ENCODE results near the gene U2AF2. TPM values are rescaled to one million over a fixed set of nuclear protein-coding genes. Genes with fewer than 3 reads are reported as not detected.

Gene U2AF2
- 128 and 150 TPM in 2 replicates for total RNA-seq (2014; rRNA removed; shearing (Covaris generic))
- polyA plus RNA-seq (2016; fragmentation: Nextera tagmentation; extraction: Ambion mirVana), result 19.3 and 22.4 TPM in 2 replicates

DNA sequence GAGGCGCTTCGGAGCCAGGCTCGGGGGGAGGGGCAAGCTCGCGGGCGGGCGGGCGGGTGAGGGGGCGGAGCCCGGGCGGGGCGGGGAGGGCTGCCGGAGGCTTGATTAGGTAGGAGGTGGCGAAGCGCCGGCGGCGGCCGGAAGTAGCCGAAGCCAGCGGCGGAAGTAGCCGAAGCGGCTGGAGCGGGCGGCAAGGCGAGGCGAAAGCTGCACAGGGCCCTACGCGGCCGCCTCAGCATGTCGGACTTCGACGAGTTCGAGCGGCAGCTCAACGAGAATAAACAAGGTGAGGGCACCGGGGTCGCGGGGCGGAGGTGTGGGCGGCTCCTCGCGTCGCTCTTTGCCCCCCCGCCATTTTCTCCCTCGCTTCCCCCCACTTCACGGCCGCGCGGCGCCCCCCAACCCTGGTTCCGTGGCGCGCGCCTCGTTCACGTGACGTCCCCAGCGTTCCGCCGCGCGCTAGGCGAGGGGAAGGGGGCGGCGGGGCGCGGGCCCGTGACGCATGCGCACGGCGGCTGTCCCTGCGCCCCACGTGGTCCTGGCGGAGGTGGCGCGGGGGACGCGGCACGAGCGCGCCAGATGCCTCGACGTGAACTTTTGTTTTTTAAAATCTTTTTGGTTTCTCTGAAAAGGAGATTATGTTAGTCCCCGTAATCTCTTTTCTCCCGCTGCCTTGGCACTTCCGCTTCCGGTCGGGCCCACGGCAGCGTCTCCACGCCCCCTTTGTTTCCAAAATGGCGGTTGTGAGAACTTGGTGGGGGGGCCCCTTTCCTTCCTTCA lies at the start of gene U2AF2:
Gene U2AF2, plus strand, starts transcription at position 168 of the 780 bp plus-strand sequence. Its CDS starts 70 bp downstream, at position 238.
- H3K79me2 ChIP-seq (ENCODE audit: insufficient read depth), result peaks cover 51% of the 10 kb centered on the region

DNA sequence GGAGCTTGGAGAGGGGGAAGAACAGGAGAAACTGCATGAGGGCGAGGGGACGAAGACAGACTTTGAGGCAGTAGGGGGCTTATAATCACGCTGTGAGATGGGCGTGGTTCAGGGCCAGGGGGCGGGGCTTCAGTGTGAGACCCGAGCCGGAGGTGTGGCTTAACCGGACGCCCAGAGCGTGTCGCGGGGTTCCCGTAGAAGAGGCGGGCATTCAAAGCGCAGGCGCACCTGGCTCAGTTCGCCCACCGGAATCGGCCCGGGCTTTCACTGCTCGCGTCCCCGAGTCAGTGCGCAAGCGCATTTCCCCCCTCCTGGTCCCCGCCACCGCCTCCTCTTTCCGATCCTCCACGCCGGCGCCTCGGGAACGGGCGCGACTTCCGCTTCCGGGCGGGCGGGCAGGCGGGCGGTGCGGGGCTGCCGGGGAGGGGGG lies 49.6 kb upstream of the U2AF2 start:
- Histone ChIP-seq H3K9me3 (ENCODE audit: low read depth) (no peaks in the 10 kb centered on the region), H3F3A (ENCODE audit: insufficient read depth) (peaks cover 18% of the 10 kb centered on the region), H3K79me2 (ENCODE audit: insufficient read depth) (peaks cover 55% of the 10 kb centered on the region), H2AFZ (peak overlapping the region; percentile 84), H3K36me3 (ENCODE audit: low read depth) (peaks cover 13% of the 10 kb centered on the region; the same call in 1 of the 2 replicates), H3K4me1 (ENCODE audit: insufficient read depth) (peaks cover 15% of the 10 kb centered on the region), H3K9ac (peak overlapping the region; percentile 91), H3K9me2 (ENCODE audit: insufficient read depth) (no peaks in the 10 kb centered on the region), H3K4me2 (ENCODE audit: unreplicated experiment) (peak overlapping the region; percentile 91), H4K20me1 (ENCODE audit: insufficient read depth) (peaks cover 4% of the 10 kb centered on the region; the same call in 1 of the 2 replicates), H3K27ac (peak overlapping the region; percentile 80), H3K4me3 (peak overlapping the region; percentile 88), H3K27me3 (replicated peaks; ENCODE audit: insufficient read depth) (no peaks in the 10 kb centered on the region)
- peak; percentile 99 for DNase-seq
- in situ Hi-C loops (cut with MboI), result no loop called here
- 1% methylated on average over 17 to 28 of the region's 43 CpGs for WGBS, 2 experiments (ENCODE audit: low coverage in 1 of 2, low lambda C conversion rate in 2 of 2, missing lambda C conversion rate in 2 of 2)
- TF ChIP-seq EZH2 (IDR thresholded peaks at IDR 0.05; ENCODE audit: insufficient read depth, poor library complexity, severe bottlenecking), result no peak
- TF ChIP-seq EZH2phosphoT487 (IDR thresholded peaks at IDR 0.05; ENCODE audit: insufficient read depth, low read depth), result no peak

More for the DNA sequence above, at the start of gene U2AF2:
- Histone ChIP-seq H3K4me1 (ENCODE audit: insufficient read depth) (peaks cover 24% of the 10 kb centered on the region), H4K20me1 (ENCODE audit: insufficient read depth) (peaks cover 37% of the 10 kb centered on the region; the same call in 1 of the 2 replicates), H3K4me3 (peak within 1 kb of the TSS; percentile 98), H3K36me3 (ENCODE audit: low read depth) (no peaks in the 10 kb centered on the region), H3K27ac (peak within 1 kb of the TSS; percentile 97), H3K9me2 (ENCODE audit: insufficient read depth) (no peaks in the 10 kb centered on the region), H2AFZ (peak within 1 kb of the TSS; percentile 85), H3K27me3 (replicated peaks; ENCODE audit: insufficient read depth) (no peaks in the 10 kb centered on the region), H3K9ac (peak within 1 kb of the TSS; percentile 98), H3K9me3 (ENCODE audit: low read depth) (no peaks in the 10 kb centered on the region), H3F3A (ENCODE audit: insufficient read depth) (peaks cover 8% of the 10 kb centered on the region), H3K4me2 (ENCODE audit: unreplicated experiment) (peak within 1 kb of the TSS; percentile 100)
- 1 to 2% methylated on average over 58 to 61 of the region's 95 CpGs for WGBS, 2 experiments (ENCODE audit: low coverage in 1 of 2, low lambda C conversion rate in 2 of 2, missing lambda C conversion rate in 2 of 2)
- in situ Hi-C loops (cut with MboI), result loop anchor here (25.0 kb wide), 1 partner anchor 1193 kb away; the partner anchor contains the start of genes CDC42EP5 and LENG9
- peak; percentile 95 for DNase-seq
- TF ChIP-seq EZH2phosphoT487 (IDR thresholded peaks at IDR 0.05; ENCODE audit: insufficient read depth, low read depth) (no peak), EZH2 (IDR thresholded peaks at IDR 0.05; ENCODE audit: insufficient read depth, poor library complexity, severe bottlenecking) (no peak)

DNA sequence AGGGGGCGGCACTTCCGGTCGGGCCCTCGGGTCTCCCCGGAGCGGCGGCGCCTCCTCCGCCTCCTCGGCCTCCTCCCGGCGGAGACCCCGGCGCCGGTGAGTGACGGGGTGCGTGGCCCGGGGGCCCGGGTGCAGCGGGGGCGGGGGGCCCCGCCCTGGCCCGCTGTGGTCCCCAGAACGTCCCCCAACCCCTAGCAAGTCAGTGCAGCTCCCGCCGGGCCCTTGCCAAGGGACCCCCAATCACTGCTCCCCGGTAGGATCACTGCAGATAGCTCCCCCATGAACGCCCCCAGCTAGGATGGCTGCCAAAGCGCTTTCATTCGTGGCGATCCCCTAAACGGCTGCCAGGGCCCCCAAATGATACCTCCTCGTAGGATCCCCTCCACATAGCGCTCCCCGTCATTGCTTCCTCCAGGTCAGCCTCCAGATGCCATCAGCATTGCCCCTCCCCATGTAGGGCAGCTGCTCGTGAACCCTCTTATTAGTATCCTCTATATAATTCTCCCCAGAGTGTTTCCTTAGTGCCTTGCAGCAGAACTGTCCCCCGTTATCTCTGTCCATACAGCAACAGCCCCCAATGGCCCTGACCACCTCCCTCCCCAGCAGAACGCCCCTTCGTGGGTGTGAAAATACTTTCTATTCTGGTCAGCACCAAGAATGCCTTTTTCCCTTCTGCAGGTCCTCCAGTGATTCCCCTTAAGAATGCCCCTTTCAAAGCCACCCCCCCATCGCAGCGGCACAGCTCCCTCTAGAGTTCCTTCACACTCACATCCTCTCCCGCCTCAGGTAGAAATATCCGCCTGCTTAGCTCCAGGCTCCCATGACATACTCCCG lies 49.0 kb upstream of the U2AF2 start, which contains the start of gene ZNF865:
Gene ZNF865, plus strand, starts transcription at position 11 of the 834 bp plus-strand sequence. CDS start 7,972 bp downstream, outside the sequence.
- Histone ChIP-seq H2AFZ (peak within 1 kb of the TSS; percentile 84), H3K79me2 (ENCODE audit: insufficient read depth) (peaks cover 57% of the 10 kb centered on the region), H3K27me3 (replicated peaks; ENCODE audit: insufficient read depth) (no peaks in the 10 kb centered on the region), H3K9ac (peak within 1 kb of the TSS; percentile 91), H3F3A (ENCODE audit: insufficient read depth) (peaks cover 17% of the 10 kb centered on the region), H3K4me3 (peak within 1 kb of the TSS; percentile 88), H3K27ac (peak within 1 kb of the TSS; percentile 80), H3K4me2 (ENCODE audit: unreplicated experiment) (peak within 1 kb of the TSS; percentile 93), H3K9me3 (ENCODE audit: low read depth) (no peaks in the 10 kb centered on the region), H4K20me1 (ENCODE audit: insufficient read depth) (peaks cover 4% of the 10 kb centered on the region; the same call in 1 of the 2 replicates), H3K9me2 (ENCODE audit: insufficient read depth) (no peaks in the 10 kb centered on the region), H3K4me1 (ENCODE audit: insufficient read depth) (peaks cover 15% of the 10 kb centered on the region), H3K36me3 (ENCODE audit: low read depth) (peaks cover 17% of the 10 kb centered on the region; the same call in 1 of the 2 replicates)
- 3 to 5% methylated on average over 15 to 32 of the region's 44 CpGs for WGBS, 2 experiments (ENCODE audit: low coverage in 1 of 2, low lambda C conversion rate in 2 of 2, missing lambda C conversion rate in 2 of 2)
- in situ Hi-C loops (cut with MboI), result no loop called here
- no peak for TF ChIP-seq EZH2 (IDR thresholded peaks at IDR 0.05; ENCODE audit: insufficient read depth, poor library complexity, severe bottlenecking)
- no peak for TF ChIP-seq EZH2phosphoT487 (IDR thresholded peaks at IDR 0.05; ENCODE audit: insufficient read depth, low read depth)
- peak; percentile 91 for DNase-seq

DNA sequence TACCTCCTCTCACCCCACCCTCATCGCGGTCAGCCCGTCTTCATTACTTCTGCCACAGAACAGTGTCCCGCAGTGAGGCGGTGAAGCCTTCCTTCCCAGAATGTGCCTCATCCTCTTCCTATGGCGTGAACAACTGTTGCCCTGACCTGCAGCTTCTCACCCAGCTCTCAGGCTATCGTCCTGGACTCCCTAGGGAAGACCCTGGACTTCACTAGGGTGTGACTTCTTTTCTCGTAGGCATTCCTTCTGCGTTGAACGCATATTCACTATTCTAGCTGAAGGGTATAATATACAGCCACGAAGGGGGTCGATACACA lies 48.4 kb upstream of the U2AF2 start:
- H3K27me3 ChIP-seq (replicated peaks; ENCODE audit: insufficient read depth), result no peaks in the 10 kb centered on the region
- H3K9me3 ChIP-seq (ENCODE audit: low read depth), result no peaks in the 10 kb centered on the region
- peaks cover 57% of the 10 kb centered on the region for H3K79me2 ChIP-seq (ENCODE audit: insufficient read depth)
- TF ChIP-seq EZH2 (IDR thresholded peaks at IDR 0.05; ENCODE audit: insufficient read depth, poor library complexity, severe bottlenecking) (no peak), EZH2phosphoT487 (IDR thresholded peaks at IDR 0.05; ENCODE audit: insufficient read depth, low read depth) (no peak)
- no peak overlapping the region for H2AFZ ChIP-seq
- H4K20me1 ChIP-seq (ENCODE audit: insufficient read depth), result peaks cover 4% of the 10 kb centered on the region; the same call in 1 of the 2 replicates
- DNase-seq, result no peak
- H3K4me3 ChIP-seq, result peak overlapping the region; percentile 88
- peaks cover 11% of the 10 kb centered on the region for H3K4me1 ChIP-seq (ENCODE audit: insufficient read depth)
- H3K27ac ChIP-seq, result peak overlapping the region; percentile 80
- no peaks in the 10 kb centered on the region for H3K9me2 ChIP-seq (ENCODE audit: insufficient read depth)
- WGBS, 2 experiments (ENCODE audit: low coverage in 1 of 2, low lambda C conversion rate in 2 of 2, missing lambda C conversion rate in 2 of 2), result 22 to 26% methylated on average over 12 of the region's 12 CpGs
- H3F3A ChIP-seq (ENCODE audit: insufficient read depth), result peaks cover 11% of the 10 kb centered on the region
- peak overlapping the region; percentile 93 for H3K4me2 ChIP-seq (ENCODE audit: unreplicated experiment)
- H3K9ac ChIP-seq, result peak overlapping the region; percentile 91
- in situ Hi-C loops (cut with MboI), result no loop called here
- H3K36me3 ChIP-seq (ENCODE audit: low read depth), result peaks cover 17% of the 10 kb centered on the region; the same call in 1 of the 2 replicates

Data from GM23248 (cell line).